ENCODE data around the gene TMEM39A.

The TMEM39A gene

DNA sequence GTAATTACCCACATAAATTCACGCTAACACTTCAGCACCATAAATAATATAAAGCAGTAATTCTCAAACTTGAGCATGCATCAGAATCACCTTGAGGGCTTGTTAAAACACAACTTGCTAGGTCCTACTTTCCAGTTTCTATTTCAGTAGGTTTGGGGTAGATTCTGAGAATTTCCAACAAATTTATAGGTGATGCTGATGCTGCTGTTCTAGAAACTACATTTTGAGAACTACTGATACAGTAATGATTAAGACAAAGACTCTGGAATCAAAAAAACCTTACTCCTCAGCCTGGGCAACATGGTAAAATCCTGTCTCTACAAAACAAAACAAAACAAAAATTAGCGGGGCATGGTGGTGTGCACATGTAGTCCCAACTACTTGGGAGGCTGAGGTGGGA, 18.8 kb downstream of the TMEM39A start:
- DNase-seq, result no peak

DNA sequence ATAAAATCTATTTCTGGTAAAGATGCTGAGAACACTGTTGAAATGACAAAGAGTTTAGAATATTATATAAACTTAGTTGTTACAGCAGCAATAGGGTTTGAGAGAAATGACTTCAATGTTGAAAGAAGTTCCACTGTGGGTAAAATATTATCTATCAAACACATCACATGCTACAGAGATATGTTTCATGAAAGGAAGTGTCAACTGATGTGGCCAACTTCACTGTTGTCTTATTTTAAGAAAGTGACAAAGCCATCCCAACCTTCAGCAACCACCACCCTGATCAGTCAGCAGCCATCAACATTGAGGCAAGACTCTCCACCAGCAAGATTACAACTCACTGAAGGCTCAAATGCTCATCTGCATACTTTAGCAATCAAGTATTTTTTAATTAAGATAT, 20.2 kb downstream of the TMEM39A start:
- DNase-seq, result no peak

GRCh38 chr3:119437691-119438258, 25.6 kb downstream of the TMEM39A start:
- no peak for DNase-seq

GRCh38 chr3:119436977-119437376, 26.4 kb downstream of the TMEM39A start:
- DNase-seq, result no peak

GRCh38 chr3:119434703-119435102, 28.7 kb downstream of the TMEM39A start:
- DNase-seq, result no peak

DNA sequence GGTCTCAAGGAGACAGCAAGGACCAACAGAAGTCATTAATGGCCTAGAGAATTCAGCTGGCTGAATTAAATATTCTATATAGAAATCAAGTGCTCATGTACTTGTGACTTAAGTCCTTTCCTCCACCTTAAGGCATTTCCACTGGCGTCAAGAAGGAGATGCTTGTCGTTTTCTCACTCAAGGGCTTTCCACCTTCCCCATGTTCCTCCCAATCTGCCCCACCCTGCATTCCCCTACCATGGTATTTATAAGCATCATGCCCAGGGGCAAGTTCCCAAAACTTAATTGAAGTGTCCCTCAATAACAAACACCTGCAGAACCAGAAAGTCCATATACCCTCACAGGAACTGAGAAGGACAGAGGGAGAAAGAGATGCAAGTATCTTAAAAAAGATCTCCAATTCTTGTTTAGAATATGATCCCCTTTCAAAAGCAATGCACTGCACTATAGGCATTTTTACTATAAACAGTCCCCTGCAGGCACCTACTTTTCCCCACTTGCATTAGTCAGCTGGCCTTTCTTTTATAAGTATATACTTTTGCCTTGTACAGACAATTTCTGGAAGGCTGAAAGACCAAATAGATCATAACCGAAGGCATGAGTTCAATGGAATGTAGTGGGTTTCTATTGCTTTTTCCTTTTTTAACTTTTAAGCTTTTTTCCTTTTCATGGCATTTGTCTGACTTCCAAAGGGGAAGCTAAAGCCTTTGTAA, 29.6 kb downstream of the TMEM39A start:
- DNase-seq, result no peak

- no peak for DNase-seq
These were observed 34.9 kb downstream of the TMEM39A start for GRCh38 chr3:119428538-119428937.

DNA sequence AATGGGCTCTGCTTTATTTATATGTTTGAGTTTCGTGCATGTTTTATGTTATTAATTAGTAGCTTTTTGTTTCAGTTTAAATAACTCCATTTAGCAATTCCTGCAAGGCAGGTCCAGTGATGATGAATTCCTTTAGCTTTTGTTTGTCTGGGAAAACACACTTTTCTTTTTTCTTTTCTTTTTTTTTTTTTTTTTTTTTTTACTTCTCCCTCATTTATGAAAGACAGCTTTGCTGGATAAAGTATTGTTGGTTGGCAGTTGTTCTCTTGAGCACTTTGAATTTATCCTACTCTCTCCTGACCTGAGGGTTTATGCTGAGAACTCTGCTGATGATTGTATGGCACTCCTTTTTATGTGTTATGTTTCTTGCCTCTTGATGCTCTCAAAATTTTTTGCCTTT, 35.7 kb downstream of the TMEM39A start:
- no peak for DNase-seq

DNA sequence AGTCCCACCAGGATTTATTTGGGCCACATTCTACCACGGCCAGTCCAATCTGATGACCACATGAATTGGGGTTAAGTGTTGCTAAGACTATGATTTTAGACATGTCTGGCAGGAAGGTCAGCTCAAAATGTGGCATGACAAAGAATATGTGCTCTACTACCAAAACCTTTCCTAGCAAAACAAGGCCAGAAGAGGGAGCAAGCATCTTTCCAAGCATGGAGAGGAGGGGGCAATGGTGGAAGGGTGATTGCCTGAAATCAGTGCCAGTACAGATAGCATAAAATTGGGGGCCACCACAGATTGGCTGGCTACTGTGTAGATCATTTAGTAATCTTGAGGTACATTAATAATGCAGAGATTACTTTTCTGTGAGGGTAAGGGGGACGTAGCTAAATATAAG, 43.2 kb downstream of the TMEM39A start:
- DNase-seq, result no peak

- DNase-seq, result no peak
These were observed 44.8 kb downstream of the TMEM39A start for GRCh38 chr3:119418641-119419040.

- no peak for DNase-seq
These were observed 45.5 kb downstream of the TMEM39A start for GRCh38 chr3:119417771-119418512.

DNA sequence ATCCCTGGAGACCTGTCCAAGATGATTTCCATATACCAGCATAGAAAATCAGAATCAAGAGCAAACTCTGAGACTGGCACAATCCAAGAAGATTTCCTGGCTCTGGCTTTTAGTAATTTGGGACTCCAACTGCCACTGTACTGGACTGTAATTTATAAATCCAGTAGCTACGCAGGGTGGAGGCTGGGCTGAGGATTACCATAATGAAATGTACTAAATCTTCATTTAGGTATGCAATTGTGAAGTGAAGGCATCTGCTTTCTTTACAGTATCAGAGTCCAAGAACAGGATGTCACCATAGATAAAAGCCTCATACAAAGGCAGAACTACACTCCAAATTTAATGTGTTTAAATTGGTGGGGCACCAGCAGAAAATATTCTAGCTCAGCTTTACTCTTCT, 46.5 kb downstream of the TMEM39A start:
- no peak for DNase-seq

- DNase-seq, result no peak
These were observed 49.7 kb downstream of the TMEM39A start for GRCh38 chr3:119413603-119414280.

- no peak for DNase-seq
These were observed 53.6 kb downstream of the TMEM39A start for GRCh38 chr3:119409844-119410243.

- DNase-seq, result no peak
These were observed 55.0 kb downstream of the TMEM39A start for GRCh38 chr3:119408243-119408950.

DNA sequence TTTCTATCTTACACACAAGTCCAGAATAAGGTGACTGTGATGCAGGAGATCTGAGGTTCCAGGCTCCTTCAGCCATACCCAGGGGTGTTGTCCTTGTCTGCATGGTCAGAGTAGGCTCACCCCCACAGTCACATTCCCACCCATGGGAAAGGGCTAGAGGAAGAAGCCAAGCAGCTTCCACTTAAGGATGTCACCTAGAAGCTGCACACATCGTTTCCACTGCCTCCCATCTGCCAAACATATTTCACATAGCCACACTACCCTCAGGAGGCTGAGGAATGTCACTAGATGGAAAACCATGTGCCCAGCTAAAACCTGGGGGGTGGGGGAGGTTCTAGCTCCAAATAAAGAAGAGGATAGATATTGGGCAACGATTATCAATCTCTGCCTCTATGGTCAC, 58.1 kb downstream of the TMEM39A start:
- no peak for DNase-seq

DNA sequence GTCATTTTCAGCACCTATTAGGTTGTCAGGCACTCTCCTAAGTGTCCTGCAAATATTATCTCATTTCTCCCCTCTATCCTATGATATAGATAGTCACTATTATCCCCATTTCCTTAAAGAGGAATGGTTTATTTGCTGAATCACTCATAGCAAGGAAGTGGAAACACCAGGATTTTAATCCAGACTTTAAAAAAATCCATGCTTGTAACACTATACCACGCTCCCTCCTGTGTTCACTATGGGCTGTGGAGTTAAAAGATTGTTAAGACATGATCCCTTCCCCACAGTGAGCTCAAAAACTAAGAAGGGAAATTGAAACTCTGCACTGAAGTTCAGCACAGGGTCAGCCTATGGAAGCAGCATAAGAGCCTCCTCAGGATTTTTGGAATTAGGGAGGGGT, 60.2 kb downstream of the TMEM39A start:
- no peak for DNase-seq

DNA sequence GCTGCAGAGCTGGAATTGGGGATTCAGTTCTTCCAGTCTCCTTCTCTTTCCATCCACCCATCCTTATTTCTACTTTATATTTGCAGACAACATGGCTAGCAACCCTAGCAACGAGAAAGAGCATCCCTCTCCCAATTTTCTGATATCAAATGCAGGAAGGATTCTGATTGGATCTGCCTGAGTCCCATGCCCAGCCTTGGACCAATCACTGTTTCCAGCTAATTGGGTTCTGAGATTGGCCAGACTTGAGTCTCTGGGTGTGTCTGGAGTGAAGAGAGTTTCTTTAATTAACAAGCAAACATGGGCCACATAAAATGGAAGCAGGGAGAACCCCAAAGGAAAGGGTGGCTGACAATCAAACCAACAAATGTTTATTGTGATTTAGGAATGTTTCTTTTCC, 60.6 kb downstream of the TMEM39A start:
- DNase-seq, result no peak

DNA sequence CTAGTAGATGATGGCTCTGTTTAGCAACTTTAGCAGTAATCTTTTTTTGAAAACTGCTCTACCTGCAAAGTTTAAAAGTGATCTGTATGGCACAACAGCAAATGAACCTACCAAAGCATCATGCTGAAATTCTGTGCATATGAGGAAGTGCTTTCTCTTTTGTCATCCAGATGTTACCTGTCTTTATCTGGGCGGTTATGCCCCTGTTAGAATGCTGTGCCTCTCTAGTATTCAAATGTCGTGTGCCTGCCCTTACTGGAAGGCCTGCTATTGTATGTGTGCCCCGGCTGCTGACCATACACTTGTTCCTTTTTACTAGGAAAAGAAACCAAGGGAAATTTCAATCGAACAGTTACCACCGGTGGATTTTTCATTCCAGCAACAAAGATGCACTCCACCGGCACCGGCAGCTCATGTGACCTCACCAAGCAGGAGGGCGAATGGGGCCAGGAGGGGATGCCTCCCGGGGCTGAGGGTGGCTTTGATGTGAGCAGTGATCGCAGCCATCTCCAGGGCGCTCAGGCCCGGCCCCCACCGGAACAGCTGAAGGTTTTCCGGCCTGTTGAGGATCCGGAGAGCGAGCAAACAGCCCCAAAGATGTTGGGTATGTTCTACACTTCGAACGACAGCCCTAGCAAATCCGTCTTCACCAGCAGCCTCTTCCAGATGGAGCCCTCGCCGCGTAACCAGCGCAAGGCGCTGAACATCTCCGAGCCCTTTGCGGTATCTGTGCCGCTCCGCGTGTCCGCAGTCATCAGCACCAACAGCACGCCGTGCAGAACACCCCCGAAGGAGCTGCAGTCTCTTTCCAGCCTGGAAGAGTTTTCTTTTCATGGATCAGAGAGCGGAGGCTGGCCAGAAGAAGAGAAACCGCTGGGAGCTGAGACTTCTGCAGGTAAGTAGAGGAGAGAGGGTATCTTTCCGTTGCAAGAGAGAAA, 61.6 kb downstream of the TMEM39A start:
- DNase-seq, result no peak

GRCh38 chr3:119401069-119401468, 62.3 kb downstream of the TMEM39A start:
- no peak for DNase-seq

GRCh38 chr3:119400466-119400865, 62.9 kb downstream of the TMEM39A start:
- no peak for DNase-seq

GRCh38 chr3:119396870-119397269, 66.5 kb downstream of the TMEM39A start:
- no peak for DNase-seq

Measured in activated CD4-positive, alpha-beta T cell treated with anti-CD3 and anti-CD28 coated beads, Interleukin-2, amount 50 U/mL, for 1 hour (primary cell).